ENCODE data around the gene DCAF6.

Gene DCAF6

DNA sequence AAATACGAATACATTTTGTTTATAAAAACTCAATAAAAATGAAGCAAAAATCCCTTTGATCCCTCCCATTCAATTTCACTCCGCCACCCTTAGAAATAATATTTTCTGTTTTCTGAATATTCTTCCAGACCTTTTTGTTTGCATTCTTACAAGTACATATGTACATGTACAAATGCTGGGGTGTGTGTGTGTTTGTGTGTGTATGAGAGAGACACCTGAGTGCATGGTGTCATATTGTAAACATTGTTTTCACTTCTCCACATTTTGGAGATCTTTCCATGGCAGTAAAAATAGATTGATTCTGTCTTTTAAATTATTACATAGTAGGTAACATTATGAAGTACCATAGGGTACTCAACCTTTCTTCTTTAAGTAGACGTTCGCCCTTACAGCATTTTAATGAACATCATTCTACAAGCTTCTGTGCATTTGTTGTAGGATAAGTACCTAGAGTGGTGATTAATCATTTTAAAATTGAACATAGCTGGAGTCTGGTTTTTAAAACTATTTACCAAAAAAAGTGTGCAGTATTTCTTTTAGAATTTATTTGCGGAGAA lies 1.7 kb downstream of the DCAF6 start:
- no peak overlapping the region for H3K9ac ChIP-seq (ENCODE audit: low read length)

DNA sequence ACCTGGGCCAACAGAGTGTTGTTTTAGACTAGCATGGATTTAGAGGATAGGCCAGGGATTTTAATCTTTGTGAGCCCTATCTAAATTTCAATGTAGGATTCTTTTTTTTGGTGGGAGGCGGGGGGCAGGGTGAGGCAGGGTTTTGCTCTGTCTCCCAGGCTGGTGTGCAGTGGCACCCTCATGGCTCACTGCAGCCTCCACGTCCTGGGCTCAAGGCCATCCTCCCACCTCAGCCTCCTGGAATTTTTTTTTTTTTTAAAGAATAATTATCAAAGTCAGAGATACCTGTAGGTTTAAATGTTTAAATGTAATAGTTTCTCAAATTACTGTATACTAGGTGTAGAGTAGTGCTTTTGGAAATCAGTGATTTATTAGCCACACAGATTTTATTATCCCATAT lies 3.8 kb downstream of the DCAF6 start:
- no peak overlapping the region for H4K91ac ChIP-seq (ENCODE audit: low read depth, low read length)
- H3K9ac ChIP-seq (ENCODE audit: low read length): no peak overlapping the region
- H3K36me3 ChIP-seq (ENCODE audit: control insufficient read depth in 1 of 2, insufficient read depth in 2 of 2, low read length in 2 of 2): peaks cover 3 to 5% of the 10 kb centered on the region in 2 experiments
- H4K12ac ChIP-seq (ENCODE audit: low read depth, low read length): no peak overlapping the region
- no peak overlapping the region for H2BK120ac ChIP-seq (ENCODE audit: insufficient read depth, low read length, poor library complexity)
- H3K4me3 ChIP-seq (ENCODE audit: low read depth, low read length): no peak overlapping the region
- no peak overlapping the region for H3K27ac ChIP-seq (ENCODE audit: low read depth, low read length)
- no peak overlapping the region for H2BK5ac ChIP-seq (ENCODE audit: low read depth, low read length, poor library complexity)
- peaks cover 0 to 1% of the 10 kb centered on the region in 2 experiments for H3K4me1 ChIP-seq (ENCODE audit: control insufficient read depth in 1 of 2, insufficient read depth in 2 of 2, low read length in 2 of 2)
- no peaks in the 10 kb centered on the region for H3K9me3 ChIP-seq (ENCODE audit: insufficient read depth, low read depth, low read length)
- H3K14ac ChIP-seq (ENCODE audit: low read length): no peak overlapping the region
- no peak overlapping the region for H2AK5ac ChIP-seq (ENCODE audit: low read length)
- H3K4ac ChIP-seq (ENCODE audit: low read depth, low read length): peak overlapping the region; percentile 97
- H2AFZ ChIP-seq (ENCODE audit: insufficient read depth, low read length, poor library complexity): no peak overlapping the region
- H3K27me3 ChIP-seq (ENCODE audit: insufficient read depth, low read length): no peaks in the 10 kb centered on the region
- no peak overlapping the region for H3K4me2 ChIP-seq (ENCODE audit: low read length)
- no peak overlapping the region for H3K18ac ChIP-seq (ENCODE audit: low read length)
- no peak overlapping the region for H3K23ac ChIP-seq (ENCODE audit: low read length)
- WGBS (ENCODE audit: extremely low coverage, insufficient coverage, insufficient read length): no CpG with 5 or more reads among the region's 2 CpGs
- H3K79me1 ChIP-seq (ENCODE audit: low read length): peaks cover 16% of the 10 kb centered on the region
- no peak overlapping the region for H2BK12ac ChIP-seq (ENCODE audit: low read length)
- no peak for DNase-seq
- H3K79me2 ChIP-seq (ENCODE audit: control insufficient read depth, insufficient read depth, low read length, poor library complexity): peaks cover 17% of the 10 kb centered on the region
- H4K8ac ChIP-seq (ENCODE audit: low read depth, low read length): no peak overlapping the region

More for the DNA sequence above, 1.7 kb downstream of the DCAF6 start:
- Histone ChIP-seq H3K23ac (ENCODE audit: low read length) (no peak overlapping the region), H4K12ac (ENCODE audit: low read depth, low read length) (no peak overlapping the region), H3K4ac (ENCODE audit: low read depth, low read length) (no peak overlapping the region), H2BK120ac (ENCODE audit: insufficient read depth, low read length, poor library complexity) (no peak overlapping the region), H2AK5ac (ENCODE audit: low read length) (no peak overlapping the region), H3K79me2 (ENCODE audit: control insufficient read depth, insufficient read depth, low read length, poor library complexity) (peaks cover 15% of the 10 kb centered on the region), H3K4me2 (ENCODE audit: low read length) (peak overlapping the region; percentile 53), H3K27me3 (ENCODE audit: insufficient read depth, low read length) (no peaks in the 10 kb centered on the region), H3K18ac (ENCODE audit: low read length) (no peak overlapping the region), H3K9me3 (ENCODE audit: insufficient read depth, low read depth, low read length) (no peaks in the 10 kb centered on the region), H3K4me3 (ENCODE audit: low read depth, low read length) (no peak overlapping the region), H3K4me1 (ENCODE audit: control insufficient read depth in 1 of 2, insufficient read depth in 2 of 2, low read length in 2 of 2) (peaks cover 0 to 2% of the 10 kb centered on the region in 2 experiments), H2BK12ac (ENCODE audit: low read length) (no peak overlapping the region), H4K8ac (ENCODE audit: low read depth, low read length) (no peak overlapping the region), H3K79me1 (ENCODE audit: low read length) (peaks cover 17% of the 10 kb centered on the region), H2AFZ (ENCODE audit: insufficient read depth, low read length, poor library complexity) (no peak overlapping the region), H3K27ac (ENCODE audit: low read depth, low read length) (no peak overlapping the region), H2BK5ac (ENCODE audit: low read depth, low read length, poor library complexity) (no peak overlapping the region), H3K36me3 (ENCODE audit: control insufficient read depth in 1 of 2, insufficient read depth in 2 of 2, low read length in 2 of 2) (peaks cover 1 to 2% of the 10 kb centered on the region in 2 experiments), H4K91ac (ENCODE audit: low read depth, low read length) (no peak overlapping the region), H3K14ac (ENCODE audit: low read length) (no peak overlapping the region)
- WGBS (ENCODE audit: extremely low coverage, insufficient coverage, insufficient read length): no CpG with 5 or more reads among the region's 5 CpGs
- no peak for DNase-seq

GRCh38 chr1:167943541-167943940 lies 7.1 kb downstream of the DCAF6 start:
- WGBS (ENCODE audit: extremely low coverage, insufficient coverage, insufficient read length): 100% methylated on average over 2 of the region's 9 CpGs
- no peak overlapping the region for H3K18ac ChIP-seq (ENCODE audit: low read length)

GRCh38 chr1:167947733-167948132 lies 11.2 kb downstream of the DCAF6 start:
- Histone ChIP-seq H2AFZ (ENCODE audit: insufficient read depth, low read length, poor library complexity) (no peak overlapping the region), H4K12ac (ENCODE audit: low read depth, low read length) (no peak overlapping the region), H3K79me2 (ENCODE audit: control insufficient read depth, insufficient read depth, low read length, poor library complexity) (peaks cover 1% of the 10 kb centered on the region), H4K8ac (ENCODE audit: low read depth, low read length) (no peak overlapping the region), H3K18ac (ENCODE audit: low read length) (no peak overlapping the region), H3K4ac (ENCODE audit: low read depth, low read length) (no peak overlapping the region), H2BK120ac (ENCODE audit: insufficient read depth, low read length, poor library complexity) (no peak overlapping the region), H3K9me3 (ENCODE audit: insufficient read depth, low read depth, low read length) (no peaks in the 10 kb centered on the region), H2BK12ac (ENCODE audit: low read length) (no peak overlapping the region), H3K27ac (ENCODE audit: low read depth, low read length) (no peak overlapping the region), H3K23ac (ENCODE audit: low read length) (no peak overlapping the region), H4K91ac (ENCODE audit: low read depth, low read length) (no peak overlapping the region), H3K36me3 (ENCODE audit: control insufficient read depth in 1 of 2, insufficient read depth in 2 of 2, low read length in 2 of 2) (peaks cover 3 to 7% of the 10 kb centered on the region in 2 experiments), H3K14ac (ENCODE audit: low read length) (no peak overlapping the region), H3K9ac (ENCODE audit: low read length) (no peak overlapping the region), H3K4me1 (ENCODE audit: control insufficient read depth in 1 of 2, insufficient read depth in 2 of 2, low read length in 2 of 2) (no peaks in the 10 kb centered on the region), H3K79me1 (ENCODE audit: low read length) (no peaks in the 10 kb centered on the region), H2BK5ac (ENCODE audit: low read depth, low read length, poor library complexity) (no peak overlapping the region), H3K4me3 (ENCODE audit: low read depth, low read length) (no peak overlapping the region), H2AK5ac (ENCODE audit: low read length) (no peak overlapping the region), H3K4me2 (ENCODE audit: low read length) (no peak overlapping the region), H3K27me3 (ENCODE audit: insufficient read depth, low read length) (no peaks in the 10 kb centered on the region)
- no CpG with 5 or more reads among the region's 2 CpGs for WGBS (ENCODE audit: extremely low coverage, insufficient coverage, insufficient read length)
- no peak for DNase-seq

More at GRCh38 chr1:167943541-167943940, 7.1 kb downstream of the DCAF6 start:
- Histone ChIP-seq H4K8ac (ENCODE audit: low read depth, low read length) (no peak overlapping the region), H4K12ac (ENCODE audit: low read depth, low read length) (no peak overlapping the region), H3K4me1 (ENCODE audit: control insufficient read depth in 1 of 2, insufficient read depth in 2 of 2, low read length in 2 of 2) (no peaks in the 10 kb centered on the region), H3K4ac (ENCODE audit: low read depth, low read length) (peak overlapping the region; percentile 84), H3K27ac (ENCODE audit: low read depth, low read length) (no peak overlapping the region), H3K4me3 (ENCODE audit: low read depth, low read length) (no peak overlapping the region), H3K23ac (ENCODE audit: low read length) (no peak overlapping the region), H2BK12ac (ENCODE audit: low read length) (no peak overlapping the region), H3K79me2 (ENCODE audit: control insufficient read depth, insufficient read depth, low read length, poor library complexity) (peaks cover 9% of the 10 kb centered on the region), H3K4me2 (ENCODE audit: low read length) (no peak overlapping the region), H3K27me3 (ENCODE audit: insufficient read depth, low read length) (no peaks in the 10 kb centered on the region), H3K14ac (ENCODE audit: low read length) (no peak overlapping the region), H3K36me3 (ENCODE audit: control insufficient read depth in 1 of 2, insufficient read depth in 2 of 2, low read length in 2 of 2) (peaks cover 3 to 5% of the 10 kb centered on the region in 2 experiments), H3K79me1 (ENCODE audit: low read length) (no peaks in the 10 kb centered on the region), H2BK5ac (ENCODE audit: low read depth, low read length, poor library complexity) (no peak overlapping the region), H2AFZ (ENCODE audit: insufficient read depth, low read length, poor library complexity) (no peak overlapping the region), H3K9me3 (ENCODE audit: insufficient read depth, low read depth, low read length) (no peaks in the 10 kb centered on the region), H4K91ac (ENCODE audit: low read depth, low read length) (no peak overlapping the region), H2AK5ac (ENCODE audit: low read length) (no peak overlapping the region), H2BK120ac (ENCODE audit: insufficient read depth, low read length, poor library complexity) (no peak overlapping the region), H3K9ac (ENCODE audit: low read length) (no peak overlapping the region)
- DNase-seq: no peak

Measured in trophoblast cell (in vitro differentiated cells and primary cell).